GM18498 (cell line): ENCODE measurements around the gene MACIR.

Source experiments
- ATAC-seq: cut with Tn5 transposase; IDR thresholded peaks from one replicate; pipeline ENCODE4 v1.9.1; 2021; ENCODE audit warnings: mild to moderate bottlenecking, moderate library complexity; ENCODE audit not compliant: unreplicated experiment

The MACIR gene

GRCh38 chr5:103244398-103244797, 14.2 kb upstream of the MACIR start:
- no peak for ATAC-seq

GRCh38 chr5:103245761-103246160, 12.8 kb upstream of the MACIR start:
- ATAC-seq, result no peak

- no peak for ATAC-seq
Measured at GRCh38 chr5:103247118-103247517, 11.4 kb upstream of the MACIR start.

GRCh38 chr5:103249068-103249467, 9.5 kb upstream of the MACIR start:
- ATAC-seq, result no peak

GRCh38 chr5:103254921-103255320, 3.6 kb upstream of the MACIR start:
- no peak for ATAC-seq

- no peak for ATAC-seq
Measured at GRCh38 chr5:103255691-103256090, 2.9 kb upstream of the MACIR start.

- ATAC-seq, result no peak
Measured at GRCh38 chr5:103256178-103256577, 2.4 kb upstream of the MACIR start.

GRCh38 chr5:103258957-103259704, 568 bp downstream of the MACIR start:
- ATAC-seq, result peak; percentile 47

- no peak for ATAC-seq
Measured at GRCh38 chr5:103259705-103260355, 1.3 kb downstream of the MACIR start.

GRCh38 chr5:103260951-103261350, 2.4 kb downstream of the MACIR start:
- ATAC-seq, result peak; percentile 28

- no peak for ATAC-seq
Measured at GRCh38 chr5:103262422-103262871, 3.9 kb downstream of the MACIR start.

- no peak for ATAC-seq
Measured at GRCh38 chr5:103263054-103263453, 4.5 kb downstream of the MACIR start.

GRCh38 chr5:103264508-103264907, 5.9 kb downstream of the MACIR start:
- ATAC-seq, result no peak

GRCh38 chr5:103270581-103270980, 12.0 kb downstream of the MACIR start:
- ATAC-seq, result no peak

- ATAC-seq, result peak; percentile 44
Measured at GRCh38 chr5:103271570-103272289, 13.2 kb downstream of the MACIR start.

GRCh38 chr5:103272377-103272776, 13.8 kb downstream of the MACIR start:
- ATAC-seq, result no peak

GRCh38 chr5:103273952-103274351, 15.4 kb downstream of the MACIR start:
- ATAC-seq, result no peak

GRCh38 chr5:103275851-103276250, 17.3 kb downstream of the MACIR start:
- ATAC-seq, result no peak

- ATAC-seq, result no peak
Measured at GRCh38 chr5:103280967-103281366, 22.4 kb downstream of the MACIR start.

GRCh38 chr5:103283120-103283519, 24.6 kb downstream of the MACIR start:
- no peak for ATAC-seq

- ATAC-seq, result no peak
Measured at GRCh38 chr5:103283869-103284268, 25.3 kb downstream of the MACIR start.

GRCh38 chr5:103286622-103287021, 28.1 kb downstream of the MACIR start:
- no peak for ATAC-seq
